Astrocyte of the cerebellum (primary cell): ENCODE data around the gene TENM4.

Experiments used
- DNase-seq: peaks from one replicate; pipeline ENCODE4 v3.0.0-alpha.2; 2011; ENCODE audit warnings: low read depth
- H3K4me3 ChIP-seq: 2 replicates; pipeline ENCODE4 v1.5.1; 2011; ENCODE audit warnings: mild to moderate bottlenecking, low read depth, low read length, moderate library complexity
- in situ Hi-C: cut with HindIII; loops from 2 replicates; pipeline ENCODE4 v1.10.0; 2017; ENCODE audit warnings: low sequenced_read_pairs
- TF ChIP-seq, protein P1 (sequence below): IDR thresholded peaks from 2 replicates; pipeline ENCODE4 v1.5.1; 2012; ENCODE audit warnings: low read length, low read depth, moderate library complexity, mild to moderate bottlenecking; ENCODE audit errors: missing control alignments

Gene TENM4

DNA sequence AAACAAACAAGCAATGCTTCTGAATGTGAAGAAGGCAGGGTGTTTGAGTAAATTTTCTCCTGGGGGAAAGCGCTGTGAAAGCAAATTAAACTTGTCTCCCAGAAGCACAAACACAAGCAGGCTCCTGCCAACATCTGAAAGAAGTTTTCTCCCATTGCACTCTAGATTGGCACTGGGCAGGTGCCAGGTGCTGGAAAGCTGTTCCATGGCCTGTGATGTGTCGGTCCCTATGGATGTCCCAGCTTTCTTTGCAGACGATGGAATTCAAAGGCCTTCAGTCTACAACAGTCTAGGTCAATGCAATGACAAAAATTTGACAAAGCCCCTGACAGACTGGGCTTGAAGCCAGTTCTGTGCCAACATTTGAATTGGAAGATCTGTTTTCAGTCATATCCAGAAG lies 620.1 kb downstream of the TENM4 start:
- in situ Hi-C loops: no loop called here
- DNase-seq: no peak
- TF ChIP-seq, protein P1, sequence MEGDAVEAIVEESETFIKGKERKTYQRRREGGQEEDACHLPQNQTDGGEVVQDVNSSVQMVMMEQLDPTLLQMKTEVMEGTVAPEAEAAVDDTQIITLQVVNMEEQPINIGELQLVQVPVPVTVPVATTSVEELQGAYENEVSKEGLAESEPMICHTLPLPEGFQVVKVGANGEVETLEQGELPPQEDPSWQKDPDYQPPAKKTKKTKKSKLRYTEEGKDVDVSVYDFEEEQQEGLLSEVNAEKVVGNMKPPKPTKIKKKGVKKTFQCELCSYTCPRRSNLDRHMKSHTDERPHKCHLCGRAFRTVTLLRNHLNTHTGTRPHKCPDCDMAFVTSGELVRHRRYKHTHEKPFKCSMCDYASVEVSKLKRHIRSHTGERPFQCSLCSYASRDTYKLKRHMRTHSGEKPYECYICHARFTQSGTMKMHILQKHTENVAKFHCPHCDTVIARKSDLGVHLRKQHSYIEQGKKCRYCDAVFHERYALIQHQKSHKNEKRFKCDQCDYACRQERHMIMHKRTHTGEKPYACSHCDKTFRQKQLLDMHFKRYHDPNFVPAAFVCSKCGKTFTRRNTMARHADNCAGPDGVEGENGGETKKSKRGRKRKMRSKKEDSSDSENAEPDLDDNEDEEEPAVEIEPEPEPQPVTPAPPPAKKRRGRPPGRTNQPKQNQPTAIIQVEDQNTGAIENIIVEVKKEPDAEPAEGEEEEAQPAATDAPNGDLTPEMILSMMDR: no peak
- H3K4me3 ChIP-seq: no peak overlapping the region

DNA sequence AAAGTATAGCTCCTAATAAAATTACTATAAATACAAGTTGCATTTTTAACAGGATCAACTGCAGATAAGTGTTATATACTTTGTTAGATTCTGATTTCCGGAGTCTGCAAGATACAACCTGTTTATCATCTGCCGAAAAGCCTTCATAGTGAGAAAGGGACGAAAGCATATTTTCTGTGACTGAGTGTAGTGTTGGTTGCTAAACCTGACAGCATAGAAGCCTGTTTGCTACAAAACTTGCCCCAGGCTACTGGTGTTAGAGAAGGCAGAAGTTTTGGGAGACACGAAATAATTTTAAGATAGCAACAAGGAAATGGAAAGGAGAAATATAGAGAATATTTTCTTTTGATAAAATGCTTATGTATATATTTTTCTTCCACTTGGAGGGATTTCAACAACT lies 622.6 kb downstream of the TENM4 start:
- in situ Hi-C loops: no loop called here
- H3K4me3 ChIP-seq: no peak overlapping the region
- no peak for DNase-seq
- TF ChIP-seq, protein P1: no peak

DNA sequence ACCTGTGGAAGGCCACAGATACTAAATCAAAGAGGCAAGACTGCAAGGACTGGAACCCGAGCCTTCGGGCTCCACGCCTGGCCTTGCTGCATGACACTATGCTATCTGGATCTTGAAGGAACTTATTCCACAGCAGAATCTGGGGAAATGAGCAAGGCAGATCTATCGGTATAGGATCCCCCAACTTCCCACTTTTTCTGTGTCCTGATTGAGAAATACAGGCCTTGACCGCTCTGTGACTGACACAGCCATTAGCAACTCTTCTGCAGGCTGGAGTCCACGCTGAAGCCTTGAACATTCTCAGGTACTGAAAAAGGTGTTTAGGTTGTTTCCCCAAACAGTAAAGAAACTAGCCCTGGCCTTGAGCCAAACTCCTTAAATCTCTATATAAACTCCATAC lies 625.0 kb downstream of the TENM4 start:
- in situ Hi-C loops: no loop called here
- no peak overlapping the region for H3K4me3 ChIP-seq

DNA sequence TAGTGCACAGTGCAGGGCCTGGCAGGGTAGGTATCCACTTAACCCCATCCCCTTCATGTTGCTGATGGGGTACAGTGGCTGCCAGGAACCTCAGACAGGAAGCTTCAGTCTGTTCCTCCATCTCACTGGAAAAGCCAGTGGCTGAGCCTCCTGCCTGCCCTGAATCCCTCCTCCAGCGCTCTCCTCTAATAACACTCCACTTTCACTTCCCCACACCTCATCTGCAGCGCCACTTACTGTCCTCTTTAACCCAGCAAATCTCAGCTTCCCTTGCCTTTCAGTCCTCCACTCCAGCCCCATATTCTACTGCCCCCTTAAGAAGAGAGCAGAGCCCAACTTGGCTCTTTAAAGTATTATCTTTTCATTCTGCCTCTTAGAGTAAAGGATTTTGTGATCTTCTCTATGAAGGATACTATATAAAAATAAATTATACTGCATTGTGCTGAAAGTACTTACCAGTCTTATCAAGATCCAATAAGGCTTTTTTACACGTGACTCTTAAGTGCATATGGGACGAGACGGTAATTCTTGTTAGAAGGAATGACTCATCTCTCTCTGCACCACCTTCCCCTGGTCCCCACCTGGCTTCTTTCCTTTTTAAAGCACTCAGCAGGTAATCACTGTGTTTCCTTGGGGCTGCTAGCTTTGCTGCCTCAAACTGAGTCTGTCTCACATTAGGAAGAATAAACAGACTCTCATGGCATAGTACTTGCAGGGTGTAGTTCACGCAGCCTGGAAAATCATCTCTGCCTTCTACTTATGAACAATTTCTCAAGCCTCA lies 628.1 kb downstream of the TENM4 start:
- no peak for DNase-seq
- in situ Hi-C loops: no loop called here

More for the DNA sequence above, 625.0 kb downstream of the TENM4 start:
- TF ChIP-seq, protein P1: no peak
- DNase-seq: no peak

DNA sequence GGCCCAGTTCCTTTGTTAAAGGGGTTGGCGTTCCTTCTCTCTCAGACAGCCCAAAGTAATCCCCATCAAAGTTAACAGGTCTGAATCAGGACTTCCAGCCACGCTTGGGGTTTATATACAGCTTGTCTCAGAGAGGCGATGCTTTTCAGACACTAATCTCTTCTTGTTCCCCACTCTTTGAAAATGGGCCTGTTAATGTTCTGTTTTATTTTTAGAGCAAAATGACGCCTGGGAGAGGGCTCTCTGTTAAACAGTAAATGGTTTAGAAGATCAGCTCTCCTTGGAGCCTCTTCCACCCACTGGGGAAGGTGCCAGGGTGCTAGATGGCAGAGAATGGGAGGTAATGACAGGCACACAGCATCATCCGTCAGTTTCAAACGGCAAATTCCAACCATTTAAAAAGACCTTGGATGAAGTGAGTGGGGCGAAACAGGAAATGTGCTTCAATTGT lies 630.2 kb downstream of the TENM4 start:
- TF ChIP-seq, protein P1: no peak
- in situ Hi-C loops: no loop called here
- no peak for DNase-seq
- H3K4me3 ChIP-seq: no peak overlapping the region

More for the DNA sequence above, 628.1 kb downstream of the TENM4 start:
- H3K4me3 ChIP-seq: no peak overlapping the region
- TF ChIP-seq, protein P1: no peak

DNA sequence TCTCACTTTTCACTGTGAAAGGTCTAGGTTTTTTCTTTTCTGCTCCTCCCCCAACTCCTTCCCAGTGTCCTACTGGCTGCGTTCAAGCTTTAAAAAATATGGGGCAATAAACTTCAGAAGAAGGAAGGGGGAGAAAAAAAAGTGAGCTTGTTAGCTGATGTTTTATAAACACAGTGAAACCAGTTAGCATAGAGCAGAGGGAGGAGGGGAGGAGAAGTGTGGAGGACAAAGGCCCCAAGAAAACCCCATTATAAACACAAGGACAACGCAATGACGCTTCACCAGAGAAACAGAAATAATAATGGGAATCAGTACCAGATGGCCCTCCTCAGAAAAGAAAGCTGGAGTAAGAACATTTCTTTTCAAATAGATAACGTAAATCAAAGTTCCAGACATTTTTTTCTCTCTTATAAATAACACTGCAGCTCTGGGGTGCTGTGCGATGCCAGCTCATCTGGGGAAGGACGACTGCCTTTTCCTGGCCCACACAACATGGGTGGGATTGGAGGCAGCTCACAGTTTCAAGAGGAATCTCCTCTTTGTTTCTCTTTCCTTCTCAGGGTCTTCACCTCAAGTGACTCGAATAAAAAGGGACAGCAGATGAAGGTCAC lies 630.8 kb downstream of the TENM4 start:
- TF ChIP-seq, protein P1: no peak
- in situ Hi-C loops: no loop called here

More for the DNA sequence above, 630.8 kb downstream of the TENM4 start:
- no peak overlapping the region for H3K4me3 ChIP-seq
- no peak for DNase-seq
